HEK293 (cell line): Measurements from ENCODE around the gene IL25.

Experiments
- BCL11B ChIP-seq: fragments of 450-650 bp; formaldehyde crosslinking; IDR thresholded peaks from 2 replicates; pipeline ENCODE4 v1.5.1; 2016; ENCODE audit warnings: low read depth, missing biosample characterization, missing genetic modification characterization
- KLF1 ChIP-seq: fragments of 450-650 bp; formaldehyde crosslinking; IDR thresholded peaks from 2 replicates; pipeline ENCODE4 v1.5.1; 2016; ENCODE audit warnings: missing biosample characterization, missing genetic modification characterization
- ZNF10 ChIP-seq: fragments of 450-650 bp; formaldehyde crosslinking; IDR thresholded peaks from 2 replicates; pipeline ENCODE4 v1.5.1; 2017; ENCODE audit warnings: missing biosample characterization, missing genetic modification characterization
- ZNF132 ChIP-seq: fragments of 450-650 bp; formaldehyde crosslinking; IDR thresholded peaks from 2 replicates; pipeline ENCODE4 v1.5.1; 2017; ENCODE audit warnings: missing biosample characterization, missing genetic modification characterization, borderline replicate concordance
- ZNF292 ChIP-seq: fragments of 450-650 bp; formaldehyde crosslinking; IDR thresholded peaks from 2 replicates; pipeline ENCODE4 v1.5.1; 2016; ENCODE audit warnings: low read depth, missing biosample characterization, missing genetic modification characterization, borderline replicate concordance
- ZNF549 ChIP-seq: fragments of 450-650 bp; IDR thresholded peaks from 2 replicates; pipeline ENCODE4 v1.5.1; 2018; ENCODE audit warnings: missing biosample characterization, missing genetic modification characterization, mild to moderate bottlenecking, inconsistent platforms, moderate library complexity
- ZNF792 ChIP-seq: fragments of 450-650 bp; formaldehyde crosslinking; IDR thresholded peaks from 2 replicates; pipeline ENCODE4 v1.5.1; 2016; ENCODE audit warnings: missing biosample characterization, missing genetic modification characterization
- TF ChIP-seq, protein P1 (sequence below): fragments of 450-650 bp; formaldehyde crosslinking; conservative IDR thresholded peaks from 2 replicates; pipeline ENCODE4 v1.5.1; 2016; ENCODE audit warnings: low read depth, missing biosample characterization, missing genetic modification characterization
- TF ChIP-seq, protein P2 (sequence below): fragments of 450-650 bp; formaldehyde crosslinking; IDR thresholded peaks from 2 replicates; pipeline ENCODE4 v1.5.1; 2016; ENCODE audit warnings: missing biosample characterization, missing genetic modification characterization
- TF ChIP-seq, protein P3 (sequence below): fragments of 450-650 bp; formaldehyde crosslinking; IDR thresholded peaks from 2 replicates; pipeline ENCODE4 v1.5.1; 2017; ENCODE audit warnings: missing biosample characterization, missing genetic modification characterization
- TF ChIP-seq, protein P4 (sequence below): fragments of 450-650 bp; formaldehyde crosslinking; IDR thresholded peaks from 2 replicates; pipeline ENCODE4 v1.5.1; 2016; ENCODE audit warnings: missing biosample characterization, missing genetic modification characterization
- TF ChIP-seq, protein P5 (sequence below): fragments of 450-650 bp; formaldehyde crosslinking; IDR thresholded peaks from 2 replicates; pipeline ENCODE4 v1.5.1; 2016; ENCODE audit warnings: missing biosample characterization, missing genetic modification characterization

DNA sequence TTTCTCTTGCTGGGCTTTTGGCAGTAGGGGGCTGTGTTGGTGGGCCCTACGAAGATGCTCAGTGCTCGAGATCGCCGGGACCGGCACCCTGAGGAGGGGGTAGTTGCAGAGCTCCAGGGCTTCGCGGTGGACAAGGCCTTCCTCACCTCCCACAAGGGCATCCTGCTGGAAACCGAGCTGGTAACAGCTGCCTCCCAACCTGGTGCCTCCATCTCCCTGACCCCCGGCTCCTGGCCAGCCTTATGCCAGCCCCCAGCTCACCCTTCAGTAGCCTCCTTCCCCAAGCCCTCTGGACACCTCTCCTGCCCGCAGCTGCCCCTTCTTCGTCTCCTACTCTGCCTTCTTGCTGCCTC is 4.6 kb downstream of the IL25 start:
- TF ChIP-seq, protein P1, sequence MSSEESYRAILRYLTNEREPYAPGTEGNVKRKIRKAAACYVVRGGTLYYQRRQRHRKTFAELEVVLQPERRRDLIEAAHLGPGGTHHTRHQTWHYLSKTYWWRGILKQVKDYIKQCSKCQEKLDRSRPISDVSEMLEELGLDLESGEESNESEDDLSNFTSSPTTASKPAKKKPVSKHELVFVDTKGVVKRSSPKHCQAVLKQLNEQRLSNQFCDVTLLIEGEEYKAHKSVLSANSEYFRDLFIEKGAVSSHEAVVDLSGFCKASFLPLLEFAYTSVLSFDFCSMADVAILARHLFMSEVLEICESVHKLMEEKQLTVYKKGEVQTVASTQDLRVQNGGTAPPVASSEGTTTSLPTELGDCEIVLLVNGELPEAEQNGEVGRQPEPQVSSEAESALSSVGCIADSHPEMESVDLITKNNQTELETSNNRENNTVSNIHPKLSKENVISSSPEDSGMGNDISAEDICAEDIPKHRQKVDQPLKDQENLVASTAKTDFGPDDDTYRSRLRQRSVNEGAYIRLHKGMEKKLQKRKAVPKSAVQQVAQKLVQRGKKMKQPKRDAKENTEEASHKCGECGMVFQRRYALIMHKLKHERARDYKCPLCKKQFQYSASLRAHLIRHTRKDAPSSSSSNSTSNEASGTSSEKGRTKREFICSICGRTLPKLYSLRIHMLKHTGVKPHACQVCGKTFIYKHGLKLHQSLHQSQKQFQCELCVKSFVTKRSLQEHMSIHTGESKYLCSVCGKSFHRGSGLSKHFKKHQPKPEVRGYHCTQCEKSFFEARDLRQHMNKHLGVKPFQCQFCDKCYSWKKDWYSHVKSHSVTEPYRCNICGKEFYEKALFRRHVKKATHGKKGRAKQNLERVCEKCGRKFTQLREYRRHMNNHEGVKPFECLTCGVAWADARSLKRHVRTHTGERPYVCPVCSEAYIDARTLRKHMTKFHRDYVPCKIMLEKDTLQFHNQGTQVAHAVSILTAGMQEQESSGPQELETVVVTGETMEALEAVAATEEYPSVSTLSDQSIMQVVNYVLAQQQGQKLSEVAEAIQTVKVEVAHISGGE (tag by site-specific recombination) = no peak
- no peak for TF ChIP-seq ZNF132
- TF ChIP-seq, protein P2, sequence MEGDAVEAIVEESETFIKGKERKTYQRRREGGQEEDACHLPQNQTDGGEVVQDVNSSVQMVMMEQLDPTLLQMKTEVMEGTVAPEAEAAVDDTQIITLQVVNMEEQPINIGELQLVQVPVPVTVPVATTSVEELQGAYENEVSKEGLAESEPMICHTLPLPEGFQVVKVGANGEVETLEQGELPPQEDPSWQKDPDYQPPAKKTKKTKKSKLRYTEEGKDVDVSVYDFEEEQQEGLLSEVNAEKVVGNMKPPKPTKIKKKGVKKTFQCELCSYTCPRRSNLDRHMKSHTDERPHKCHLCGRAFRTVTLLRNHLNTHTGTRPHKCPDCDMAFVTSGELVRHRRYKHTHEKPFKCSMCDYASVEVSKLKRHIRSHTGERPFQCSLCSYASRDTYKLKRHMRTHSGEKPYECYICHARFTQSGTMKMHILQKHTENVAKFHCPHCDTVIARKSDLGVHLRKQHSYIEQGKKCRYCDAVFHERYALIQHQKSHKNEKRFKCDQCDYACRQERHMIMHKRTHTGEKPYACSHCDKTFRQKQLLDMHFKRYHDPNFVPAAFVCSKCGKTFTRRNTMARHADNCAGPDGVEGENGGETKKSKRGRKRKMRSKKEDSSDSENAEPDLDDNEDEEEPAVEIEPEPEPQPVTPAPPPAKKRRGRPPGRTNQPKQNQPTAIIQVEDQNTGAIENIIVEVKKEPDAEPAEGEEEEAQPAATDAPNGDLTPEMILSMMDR = no peak
- TF ChIP-seq, protein P3, sequence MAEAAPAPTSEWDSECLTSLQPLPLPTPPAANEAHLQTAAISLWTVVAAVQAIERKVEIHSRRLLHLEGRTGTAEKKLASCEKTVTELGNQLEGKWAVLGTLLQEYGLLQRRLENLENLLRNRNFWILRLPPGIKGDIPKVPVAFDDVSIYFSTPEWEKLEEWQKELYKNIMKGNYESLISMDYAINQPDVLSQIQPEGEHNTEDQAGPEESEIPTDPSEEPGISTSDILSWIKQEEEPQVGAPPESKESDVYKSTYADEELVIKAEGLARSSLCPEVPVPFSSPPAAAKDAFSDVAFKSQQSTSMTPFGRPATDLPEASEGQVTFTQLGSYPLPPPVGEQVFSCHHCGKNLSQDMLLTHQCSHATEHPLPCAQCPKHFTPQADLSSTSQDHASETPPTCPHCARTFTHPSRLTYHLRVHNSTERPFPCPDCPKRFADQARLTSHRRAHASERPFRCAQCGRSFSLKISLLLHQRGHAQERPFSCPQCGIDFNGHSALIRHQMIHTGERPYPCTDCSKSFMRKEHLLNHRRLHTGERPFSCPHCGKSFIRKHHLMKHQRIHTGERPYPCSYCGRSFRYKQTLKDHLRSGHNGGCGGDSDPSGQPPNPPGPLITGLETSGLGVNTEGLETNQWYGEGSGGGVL (tag by site-specific recombination) = no peak
- no peak for TF ChIP-seq ZNF792 (tag by site-specific recombination)
- no peak for TF ChIP-seq ZNF10 (tag by site-specific recombination)
- TF ChIP-seq, protein P4, sequence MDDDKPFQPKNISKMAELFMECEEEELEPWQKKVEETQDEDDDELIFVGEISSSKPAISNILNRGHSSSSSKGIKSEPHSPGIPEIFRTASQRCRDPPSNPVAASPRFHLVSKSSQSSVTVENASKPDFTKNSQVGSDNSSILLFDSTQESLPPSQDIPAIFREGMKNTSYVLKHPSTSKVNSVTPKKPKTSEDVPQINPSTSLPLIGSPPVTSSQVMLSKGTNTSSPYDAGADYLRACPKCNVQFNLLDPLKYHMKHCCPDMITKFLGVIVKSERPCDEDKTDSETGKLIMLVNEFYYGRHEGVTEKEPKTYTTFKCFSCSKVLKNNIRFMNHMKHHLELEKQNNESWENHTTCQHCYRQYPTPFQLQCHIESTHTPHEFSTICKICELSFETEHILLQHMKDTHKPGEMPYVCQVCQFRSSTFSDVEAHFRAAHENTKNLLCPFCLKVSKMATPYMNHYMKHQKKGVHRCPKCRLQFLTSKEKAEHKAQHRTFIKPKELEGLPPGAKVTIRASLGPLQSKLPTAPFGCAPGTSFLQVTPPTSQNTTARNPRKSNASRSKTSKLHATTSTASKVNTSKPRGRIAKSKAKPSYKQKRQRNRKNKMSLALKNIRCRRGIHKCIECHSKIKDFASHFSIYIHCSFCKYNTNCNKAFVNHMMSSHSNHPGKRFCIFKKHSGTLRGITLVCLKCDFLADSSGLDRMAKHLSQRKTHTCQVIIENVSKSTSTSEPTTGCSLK (tag by site-specific recombination) = no peak
- TF ChIP-seq KLF1 (tag by site-specific recombination) = no peak
- no peak for TF ChIP-seq BCL11B (tag by site-specific recombination)
- TF ChIP-seq ZNF549 (tag by site-specific recombination) = no peak
- TF ChIP-seq ZNF292 = no peak
- TF ChIP-seq, protein P5, sequence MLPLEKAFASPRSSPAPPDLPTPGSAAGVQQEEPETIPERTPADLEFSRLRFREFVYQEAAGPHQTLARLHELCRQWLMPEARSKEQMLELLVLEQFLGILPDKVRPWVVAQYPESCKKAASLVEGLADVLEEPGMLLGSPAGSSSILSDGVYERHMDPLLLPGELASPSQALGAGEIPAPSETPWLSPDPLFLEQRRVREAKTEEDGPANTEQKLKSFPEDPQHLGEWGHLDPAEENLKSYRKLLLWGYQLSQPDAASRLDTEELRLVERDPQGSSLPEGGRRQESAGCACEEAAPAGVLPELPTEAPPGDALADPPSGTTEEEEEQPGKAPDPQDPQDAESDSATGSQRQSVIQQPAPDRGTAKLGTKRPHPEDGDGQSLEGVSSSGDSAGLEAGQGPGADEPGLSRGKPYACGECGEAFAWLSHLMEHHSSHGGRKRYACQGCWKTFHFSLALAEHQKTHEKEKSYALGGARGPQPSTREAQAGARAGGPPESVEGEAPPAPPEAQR (tag by site-specific recombination) = no peak
